ENCODE data around the gene HYAL3. TPM values are rescaled to one million over a fixed set of nuclear protein-coding genes. Genes with fewer than 3 reads are reported as not detected.

Gene HYAL3
- total and polyA plus RNA-seq, 2 of the 13 experiments (the other 11 are each of a cell fraction or from before 2014, with no cell fraction given) = 5.5 to 10.4 TPM

- TF ChIP-seq HOXA9 (CRISPR knock-in tag; IDR thresholded peaks at IDR 0.05; ENCODE audit: borderline replicate concordance) (no peak), POLR2A (IDR thresholded peaks at IDR 0.05; ENCODE audit: insufficient read depth in 1 of 2, low read depth in 2 of 2, low read length in 2 of 2) (peak in 1 of 2 experiments; percentile 43; a peak in 2 of 4 replicates), ZNF83 (CRISPR knock-in tag; IDR thresholded peaks at IDR 0.05; ENCODE audit: borderline replicate concordance) (no peak), ZNF263 (CRISPR knock-in tag; IDR thresholded peaks at IDR 0.05) (peak; percentile 87), TBX2 (CRISPR knock-in tag; IDR thresholded peaks at IDR 0.05; ENCODE audit: borderline replicate concordance) (peak; percentile 76), ZFY (CRISPR knock-in tag; IDR thresholded peaks at IDR 0.05) (peak; percentile 40; the same call in 1 of the 2 replicates), ZNF614 (CRISPR knock-in tag; IDR thresholded peaks at IDR 0.05; ENCODE audit: borderline replicate concordance) (no peak), ZNF281 (CRISPR knock-in tag; IDR thresholded peaks at IDR 0.05; ENCODE audit: borderline replicate concordance) (no peak), ZNF30 (CRISPR knock-in tag; IDR thresholded peaks at IDR 0.05) (no peak), PHF5A (CRISPR knock-in tag; IDR thresholded peaks at IDR 0.05; ENCODE audit: low read depth, unreplicated experiment) (no peak), JDP2 (CRISPR knock-in tag; IDR thresholded peaks at IDR 0.05; ENCODE audit: borderline replicate concordance) (no peak), HOXA7 (CRISPR knock-in tag; IDR thresholded peaks at IDR 0.05) (no peak), ZNF749 (CRISPR knock-in tag; IDR thresholded peaks at IDR 0.05; ENCODE audit: borderline replicate concordance) (peak; percentile 26; the same call in 1 of the 2 replicates), HDAC2 (CRISPR knock-in tag; IDR thresholded peaks at IDR 0.05) (peak; percentile 55), ZNF530 (CRISPR knock-in tag; IDR thresholded peaks at IDR 0.05; ENCODE audit: low read depth) (no peak), RARA (CRISPR knock-in tag; IDR thresholded peaks at IDR 0.05) (peak; percentile 27; the same call in 1 of the 2 replicates), ZNF451 (CRISPR knock-in tag; IDR thresholded peaks at IDR 0.05) (no peak), EEA1 (CRISPR knock-in tag; IDR thresholded peaks at IDR 0.05; ENCODE audit: borderline replicate concordance) (no peak)
- TF ChIP-seq, protein P1, sequence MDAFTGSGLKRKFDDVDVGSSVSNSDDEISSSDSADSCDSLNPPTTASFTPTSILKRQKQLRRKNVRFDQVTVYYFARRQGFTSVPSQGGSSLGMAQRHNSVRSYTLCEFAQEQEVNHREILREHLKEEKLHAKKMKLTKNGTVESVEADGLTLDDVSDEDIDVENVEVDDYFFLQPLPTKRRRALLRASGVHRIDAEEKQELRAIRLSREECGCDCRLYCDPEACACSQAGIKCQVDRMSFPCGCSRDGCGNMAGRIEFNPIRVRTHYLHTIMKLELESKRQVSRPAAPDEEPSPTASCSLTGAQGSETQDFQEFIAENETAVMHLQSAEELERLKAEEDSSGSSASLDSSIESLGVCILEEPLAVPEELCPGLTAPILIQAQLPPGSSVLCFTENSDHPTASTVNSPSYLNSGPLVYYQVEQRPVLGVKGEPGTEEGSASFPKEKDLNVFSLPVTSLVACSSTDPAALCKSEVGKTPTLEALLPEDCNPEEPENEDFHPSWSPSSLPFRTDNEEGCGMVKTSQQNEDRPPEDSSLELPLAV (CRISPR knock-in tag; conservative IDR thresholded peaks at IDR 0.05; ENCODE audit: low read depth) = no peak
- TF ChIP-seq, protein P2, sequence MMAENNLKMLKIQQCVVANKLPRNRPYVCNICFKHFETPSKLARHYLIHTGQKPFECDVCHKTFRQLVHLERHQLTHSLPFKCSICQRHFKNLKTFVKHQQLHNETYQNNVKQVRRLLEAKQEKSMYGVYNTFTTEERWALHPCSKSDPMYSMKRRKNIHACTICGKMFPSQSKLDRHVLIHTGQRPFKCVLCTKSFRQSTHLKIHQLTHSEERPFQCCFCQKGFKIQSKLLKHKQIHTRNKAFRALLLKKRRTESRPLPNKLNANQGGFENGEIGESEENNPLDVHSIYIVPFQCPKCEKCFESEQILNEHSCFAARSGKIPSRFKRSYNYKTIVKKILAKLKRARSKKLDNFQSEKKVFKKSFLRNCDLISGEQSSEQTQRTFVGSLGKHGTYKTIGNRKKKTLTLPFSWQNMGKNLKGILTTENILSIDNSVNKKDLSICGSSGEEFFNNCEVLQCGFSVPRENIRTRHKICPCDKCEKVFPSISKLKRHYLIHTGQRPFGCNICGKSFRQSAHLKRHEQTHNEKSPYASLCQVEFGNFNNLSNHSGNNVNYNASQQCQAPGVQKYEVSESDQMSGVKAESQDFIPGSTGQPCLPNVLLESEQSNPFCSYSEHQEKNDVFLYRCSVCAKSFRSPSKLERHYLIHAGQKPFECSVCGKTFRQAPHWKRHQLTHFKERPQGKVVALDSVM (CRISPR knock-in tag; IDR thresholded peaks at IDR 0.05) = peak; percentile 68; the same call in 1 of the 2 replicates
- TF ChIP-seq, protein P3, sequence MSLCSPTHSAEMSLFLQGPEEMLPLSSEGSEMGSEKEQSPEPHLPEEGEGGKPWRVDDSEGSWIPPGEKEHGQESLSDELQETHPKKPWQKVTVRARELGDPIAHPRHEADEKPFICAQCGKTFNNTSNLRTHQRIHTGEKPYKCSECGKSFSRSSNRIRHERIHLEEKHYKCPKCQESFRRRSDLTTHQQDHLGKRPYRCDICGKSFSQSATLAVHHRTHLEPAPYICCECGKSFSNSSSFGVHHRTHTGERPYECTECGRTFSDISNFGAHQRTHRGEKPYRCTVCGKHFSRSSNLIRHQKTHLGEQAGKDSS (CRISPR knock-in tag; IDR thresholded peaks at IDR 0.05; ENCODE audit: borderline replicate concordance, low read depth) = no peak
- TF ChIP-seq, protein P4, sequence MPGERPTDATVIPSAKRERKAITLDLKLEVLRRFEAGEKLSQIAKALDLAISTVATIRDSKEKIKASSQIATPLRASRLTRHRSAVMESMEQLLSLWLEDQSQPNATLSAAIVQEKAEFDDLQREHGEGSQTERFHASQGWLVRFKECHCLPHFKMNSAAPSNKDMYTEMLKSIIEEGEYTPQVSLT (CRISPR knock-in tag; IDR thresholded peaks at IDR 0.05; ENCODE audit: borderline replicate concordance, low read depth) = no peak
Measured at GRCh38 chr3:50268703-50269451, 30.3 kb downstream of the HYAL3 start, which contains the start of gene SEMA3B (continued).
